Activated T-cell treated with anti-CD3 and anti-CD28 coated beads, Interleukin-2, amount 50 U/mL, for 1 hour (primary cell): ENCODE data around the gene SLC13A3.

ENCODE experiments used
- DNase-seq: peaks from one replicate; pipeline ENCODE4 v3.0.0-alpha.2; 2020

The SLC13A3 gene

DNA sequence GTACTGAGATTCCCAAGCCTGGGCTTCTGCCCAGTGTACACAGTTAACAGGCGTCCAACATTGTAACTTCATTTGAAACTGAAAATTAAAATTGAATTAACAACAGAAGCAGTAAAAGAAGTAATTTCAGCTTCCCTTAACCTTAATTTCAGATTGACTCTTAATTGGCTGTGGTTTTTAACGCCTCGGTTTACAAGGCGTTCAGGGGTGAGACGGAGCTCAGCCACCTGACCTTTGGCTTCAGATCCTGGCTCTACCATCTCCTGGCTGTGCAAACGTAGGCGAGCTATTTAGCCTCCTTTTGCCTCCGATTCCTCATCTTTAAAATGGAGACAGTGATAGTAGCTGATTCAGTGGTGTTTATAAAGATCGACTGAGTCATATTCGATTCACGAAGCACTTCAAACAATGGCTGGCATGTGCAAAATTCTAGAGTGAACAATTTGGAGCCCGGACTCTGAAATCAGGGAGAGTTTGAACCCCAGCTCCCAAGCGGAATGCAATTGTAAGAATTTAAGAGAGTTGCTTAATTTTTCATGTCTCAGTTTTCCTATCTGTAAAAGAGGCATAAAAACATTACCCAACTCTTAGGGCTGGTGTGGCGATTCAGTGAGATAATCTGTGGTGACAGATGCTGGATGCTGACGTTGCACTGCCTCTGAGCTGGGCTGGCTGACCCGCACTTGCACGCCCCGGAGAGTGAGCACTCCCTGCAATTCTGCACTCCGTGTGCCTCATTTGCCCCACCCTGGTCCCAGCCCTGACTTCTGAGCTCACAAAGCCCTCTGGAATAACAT, 77.3 kb downstream of the SLC13A3 start:
- DNase-seq = no peak

DNA sequence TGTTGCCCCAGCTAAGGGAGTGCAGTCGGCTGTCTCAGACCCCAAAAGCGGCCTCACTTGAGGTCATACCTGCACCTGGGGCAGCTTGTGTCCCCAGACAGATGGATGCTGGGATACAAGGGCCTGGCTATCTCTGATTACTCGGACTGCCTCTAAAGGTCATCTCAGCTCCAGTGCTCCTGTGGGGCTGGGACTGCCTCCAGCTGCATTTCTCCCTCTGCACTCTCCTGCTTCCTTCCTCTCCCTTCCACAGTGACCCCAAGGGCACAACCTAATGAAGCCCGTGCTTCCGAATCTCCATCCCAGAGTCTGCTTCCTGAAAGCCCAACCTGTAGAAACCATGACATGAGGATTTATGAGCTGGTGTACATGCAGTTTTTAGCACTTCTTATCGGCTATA, 78.0 kb downstream of the SLC13A3 start:
- DNase-seq = no peak

DNA sequence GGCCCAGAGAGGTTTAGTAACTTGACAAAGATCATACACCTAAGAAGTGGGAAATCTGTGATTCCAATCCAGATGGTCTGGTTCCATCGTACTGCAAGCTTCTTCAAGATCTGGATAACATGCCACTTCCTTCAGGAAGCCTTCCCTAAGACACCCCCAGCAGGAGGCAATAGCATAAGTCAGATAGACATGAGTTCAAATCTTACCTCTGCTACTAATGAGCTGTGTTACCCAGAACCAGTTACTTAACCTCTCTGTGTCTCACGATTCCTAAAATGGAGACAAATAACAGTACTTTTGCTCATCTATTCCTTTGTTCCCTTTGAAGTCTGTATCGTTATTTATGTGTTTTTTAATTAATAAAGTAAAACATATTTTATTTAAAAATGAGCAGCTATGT, 78.5 kb downstream of the SLC13A3 start:
- no peak for DNase-seq

DNA sequence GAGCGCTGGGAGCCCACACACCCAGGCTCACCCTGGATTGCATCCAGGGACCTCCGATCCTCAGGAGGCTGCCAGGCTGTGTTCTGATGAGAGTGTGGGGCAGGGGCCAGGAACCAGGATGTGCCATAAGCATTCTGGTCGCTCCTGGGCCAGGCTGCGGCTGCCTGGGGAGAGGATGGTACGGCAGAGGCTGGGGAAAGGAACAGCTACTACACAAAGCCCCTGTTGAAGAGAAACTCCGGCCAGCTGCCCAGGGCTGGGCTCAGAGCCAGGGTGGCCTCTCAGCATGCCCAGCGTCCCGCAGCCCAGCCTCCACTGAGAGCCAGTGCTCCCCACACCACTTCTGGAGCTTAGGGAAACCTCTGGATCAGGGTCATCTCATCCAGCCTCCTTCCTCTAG, 79.1 kb downstream of the SLC13A3 start:
- no peak for DNase-seq

DNA sequence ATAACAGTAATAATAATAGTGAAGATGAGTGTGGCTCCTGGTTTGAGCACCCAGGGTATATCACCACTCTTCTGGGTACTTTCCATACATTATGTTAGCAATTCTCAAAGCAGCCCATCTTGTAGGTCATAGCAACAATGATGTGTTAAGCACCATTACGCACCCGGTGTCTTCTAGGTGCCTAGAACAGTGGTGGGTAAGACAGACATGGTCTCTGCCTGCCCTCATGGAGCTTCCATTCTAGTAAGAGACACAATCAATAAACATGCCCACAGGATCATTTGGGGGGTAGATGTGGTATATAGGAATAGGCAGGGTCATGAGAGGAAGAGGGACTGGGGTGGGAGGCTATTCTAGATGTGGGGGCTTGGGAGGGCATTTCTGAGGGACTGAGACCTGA, 79.8 kb downstream of the SLC13A3 start:
- no peak for DNase-seq

DNA sequence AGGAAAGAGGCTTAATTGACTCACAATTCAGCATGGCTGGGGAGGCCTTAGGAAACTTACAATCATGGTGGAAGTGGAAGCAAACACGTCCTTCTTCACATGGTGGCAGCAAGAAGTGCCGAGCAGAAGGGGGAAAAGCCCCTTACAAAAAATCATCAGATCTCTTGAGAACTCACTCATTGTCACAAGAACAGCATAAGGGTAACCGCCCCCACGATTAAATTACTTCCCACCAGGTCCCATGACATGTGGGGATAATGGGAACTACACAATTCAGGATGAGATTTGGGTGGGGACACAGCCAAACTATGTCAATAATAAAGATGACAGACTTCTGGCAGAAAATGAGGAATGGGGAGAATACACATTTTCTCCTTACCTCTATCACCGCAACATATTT, 80.3 kb downstream of the SLC13A3 start:
- DNase-seq = no peak

DNA sequence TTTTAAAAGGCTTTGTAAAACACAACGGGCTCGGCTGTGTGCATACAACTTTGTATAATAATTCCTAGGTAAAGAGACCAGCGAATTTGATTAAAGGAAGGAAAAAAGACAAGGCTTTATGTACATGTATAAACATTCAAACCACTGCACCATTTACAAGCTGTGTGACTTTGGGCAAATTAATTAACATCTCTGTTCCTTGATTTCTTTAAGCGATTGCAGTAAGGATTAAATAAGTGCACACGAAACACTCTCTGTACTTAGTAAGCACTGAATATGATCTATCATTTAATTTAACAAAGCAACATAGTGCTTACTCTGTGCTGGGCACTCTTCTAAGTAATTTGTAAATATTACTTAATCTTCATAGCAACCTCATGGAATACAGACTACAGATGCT, 81.3 kb downstream of the SLC13A3 start:
- no peak for DNase-seq

DNA sequence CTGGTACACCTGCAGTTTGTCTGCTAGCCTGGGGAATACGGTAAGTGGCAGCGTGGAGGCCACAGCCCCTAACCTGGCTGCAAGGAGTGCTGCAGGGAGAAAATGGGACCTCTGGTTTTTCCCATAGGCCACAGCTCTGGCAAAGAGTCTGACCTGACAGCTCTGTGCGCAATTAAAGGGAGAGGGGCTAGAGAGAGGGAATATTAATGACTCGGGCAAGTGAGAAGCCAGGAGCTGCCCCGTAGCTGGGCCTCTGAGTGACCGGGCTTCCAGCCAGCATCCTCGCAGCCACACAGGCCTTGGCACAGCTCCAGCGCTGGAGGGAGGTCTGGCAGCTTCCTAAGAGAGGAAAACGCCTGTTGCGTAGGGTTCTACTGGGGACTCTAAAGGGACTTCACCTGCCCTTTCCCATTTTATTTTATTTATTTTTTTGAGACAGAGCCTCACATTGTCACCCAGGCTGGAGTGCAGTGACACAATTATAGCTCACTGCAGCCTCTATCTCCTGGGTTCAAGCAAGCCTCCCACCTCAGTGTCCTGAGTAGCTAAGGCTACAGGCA, 82.6 kb downstream of the SLC13A3 start:
- no peak for DNase-seq

DNA sequence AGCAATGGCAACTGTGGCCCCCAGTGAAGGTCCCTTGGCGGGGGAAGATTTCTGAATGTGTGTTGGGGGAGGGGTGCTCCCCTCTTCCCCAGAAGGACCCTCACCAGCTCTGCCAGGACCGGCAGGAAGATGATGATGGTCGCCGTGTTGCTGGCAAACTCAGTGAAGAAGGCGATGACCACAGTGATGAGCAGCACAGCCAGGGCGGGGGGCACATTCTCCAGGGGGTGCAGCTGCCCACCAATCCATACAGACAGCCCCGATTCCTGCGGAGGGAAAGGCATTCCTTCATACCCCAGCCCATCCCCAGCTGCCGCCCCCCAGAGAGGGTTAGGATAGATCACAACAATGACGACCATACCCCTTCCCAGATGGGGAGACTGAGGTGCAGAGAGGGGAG, 85.1 kb downstream of the SLC13A3 start:
- no peak for DNase-seq

DNA sequence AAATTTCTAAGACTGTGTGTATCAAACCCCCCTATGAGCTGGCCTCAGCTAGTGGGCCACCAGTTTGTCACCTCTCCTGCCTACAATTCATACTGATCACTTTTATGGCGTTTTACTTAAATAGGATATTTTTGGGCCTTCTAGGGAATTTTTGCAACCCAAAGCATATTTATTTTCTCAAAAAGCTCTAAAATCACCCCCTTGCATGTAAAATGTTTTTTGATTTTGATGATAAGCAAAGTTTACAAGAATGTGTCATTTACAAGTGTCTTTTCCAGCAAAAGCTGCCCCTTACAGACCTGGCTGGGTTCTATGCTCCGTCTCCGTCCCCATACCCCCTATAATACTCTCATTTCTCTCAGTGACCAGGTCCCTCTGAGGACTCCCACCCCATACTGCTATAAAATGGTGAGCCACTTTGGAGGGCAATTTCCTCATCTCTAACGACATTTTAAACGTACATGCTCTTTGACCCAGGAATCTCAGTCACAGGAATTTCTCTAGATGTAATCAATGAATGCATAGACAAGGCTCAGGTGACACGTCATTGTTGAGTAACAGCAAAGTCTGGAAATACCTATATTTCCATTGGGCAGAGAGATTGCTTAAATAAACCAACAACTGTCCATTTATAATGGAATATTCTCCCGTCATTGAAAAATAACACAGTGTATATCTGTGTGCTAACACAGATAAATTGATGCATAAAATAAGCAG, 86.9 kb downstream of the SLC13A3 start:
- no peak for DNase-seq

DNA sequence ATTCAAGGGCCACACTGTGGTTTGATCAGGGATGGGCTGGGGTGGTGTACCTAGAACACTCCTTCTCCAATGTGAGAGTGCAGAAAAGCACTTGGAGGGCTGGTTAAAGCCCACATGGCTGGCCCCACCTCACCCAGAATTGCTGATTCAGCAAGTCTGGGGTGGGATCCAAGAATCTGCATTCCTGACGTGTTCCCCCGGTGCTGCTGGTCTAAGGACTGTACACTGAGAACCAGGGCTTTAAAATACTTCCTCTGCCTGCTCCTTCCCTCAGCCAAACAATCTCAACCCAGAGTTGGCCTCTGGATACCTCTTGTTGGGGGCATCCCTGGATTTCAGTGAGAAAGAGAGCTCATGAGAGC, 87.4 kb downstream of the SLC13A3 start:
- DNase-seq = no peak

DNA sequence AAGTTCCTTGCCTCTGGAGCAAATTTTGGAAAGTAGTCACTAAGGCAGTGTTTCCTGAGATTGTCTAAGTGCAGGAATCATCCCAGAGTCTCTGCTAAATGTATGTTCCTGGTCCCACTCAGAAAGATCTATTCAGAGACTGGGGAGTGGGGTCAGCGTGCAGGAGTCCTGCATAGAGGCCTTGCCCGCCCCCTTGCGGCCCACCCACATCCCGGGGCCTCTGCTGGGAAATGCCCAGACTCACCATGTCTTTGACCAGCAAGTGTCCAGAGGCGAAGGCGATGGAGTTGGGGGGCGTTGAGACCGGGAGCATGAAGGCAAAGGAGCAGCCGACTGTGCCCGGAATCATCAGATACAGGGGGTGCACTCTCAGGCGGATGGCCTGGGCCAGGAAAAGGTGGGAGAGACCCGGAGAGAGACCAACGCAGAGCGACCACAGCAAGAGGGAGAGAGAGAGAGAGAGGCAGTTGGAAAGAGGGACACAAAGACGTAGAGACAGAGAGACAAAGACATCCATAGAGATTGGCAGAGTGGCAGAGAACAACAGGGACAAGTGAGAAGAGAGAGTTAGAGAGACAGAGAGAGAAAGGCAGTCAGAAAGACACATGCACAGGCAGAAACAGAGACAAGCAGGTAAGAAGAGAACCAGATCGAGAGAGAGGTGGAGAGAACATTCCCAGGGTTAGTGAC, 87.9 kb downstream of the SLC13A3 start:
- DNase-seq = no peak

DNA sequence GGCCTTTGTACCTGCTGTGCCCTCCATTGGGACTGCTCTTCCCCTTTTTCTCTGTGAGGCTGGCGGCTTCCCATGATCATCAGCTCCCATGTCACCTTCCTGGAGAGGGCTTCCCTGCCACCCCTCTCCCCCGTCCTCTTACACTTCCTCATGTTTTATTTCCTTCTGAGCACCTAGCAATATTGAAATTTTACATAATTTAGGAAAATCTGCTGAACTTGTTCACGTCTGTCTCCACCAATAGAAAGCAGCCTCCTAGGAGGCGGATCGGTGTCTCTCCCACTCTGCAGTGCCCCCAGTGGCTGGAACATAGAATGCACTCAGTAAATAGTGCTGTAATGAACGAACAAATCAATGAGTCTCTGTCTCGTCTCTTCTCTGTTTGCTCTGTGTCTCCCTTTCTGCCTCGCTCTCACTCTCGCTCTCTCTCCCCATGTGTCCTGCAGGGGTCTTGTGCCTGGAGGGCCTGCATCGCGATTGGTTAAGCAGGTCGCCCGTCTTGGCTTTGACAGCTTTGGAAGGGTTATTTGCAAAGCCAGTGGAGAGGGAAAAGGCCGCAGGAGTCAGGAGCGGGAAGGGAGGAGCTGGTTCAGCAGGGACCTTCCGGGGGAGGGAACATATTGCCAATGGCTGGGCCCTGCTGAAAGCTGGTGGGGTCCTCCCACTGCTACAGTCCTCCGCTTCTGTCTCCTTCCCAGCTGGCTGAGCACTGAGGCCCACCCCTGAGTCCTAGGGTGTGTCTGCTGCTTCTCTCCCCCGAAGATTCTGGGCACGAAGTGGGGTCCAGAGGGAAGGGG, 88.7 kb downstream of the SLC13A3 start:
- peak; percentile 47 for DNase-seq

DNA sequence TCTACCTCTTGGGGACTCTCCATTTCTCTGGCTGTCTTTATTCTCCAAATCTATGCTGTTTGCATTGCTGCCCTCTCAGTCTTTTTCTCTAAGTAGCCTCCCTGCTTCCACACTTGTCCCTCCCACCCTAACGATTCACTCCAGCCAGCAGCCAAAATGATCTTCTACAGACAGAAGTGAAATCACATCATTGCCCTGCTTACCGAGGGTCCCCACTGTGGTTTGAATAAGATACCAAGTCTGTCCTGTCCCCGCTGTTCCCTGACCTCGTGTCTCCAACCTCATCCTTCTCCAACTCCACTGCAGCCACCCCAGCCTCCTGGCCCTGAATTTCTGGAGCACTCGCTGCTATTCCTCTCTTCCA, 89.3 kb downstream of the SLC13A3 start:
- DNase-seq = no peak

DNA sequence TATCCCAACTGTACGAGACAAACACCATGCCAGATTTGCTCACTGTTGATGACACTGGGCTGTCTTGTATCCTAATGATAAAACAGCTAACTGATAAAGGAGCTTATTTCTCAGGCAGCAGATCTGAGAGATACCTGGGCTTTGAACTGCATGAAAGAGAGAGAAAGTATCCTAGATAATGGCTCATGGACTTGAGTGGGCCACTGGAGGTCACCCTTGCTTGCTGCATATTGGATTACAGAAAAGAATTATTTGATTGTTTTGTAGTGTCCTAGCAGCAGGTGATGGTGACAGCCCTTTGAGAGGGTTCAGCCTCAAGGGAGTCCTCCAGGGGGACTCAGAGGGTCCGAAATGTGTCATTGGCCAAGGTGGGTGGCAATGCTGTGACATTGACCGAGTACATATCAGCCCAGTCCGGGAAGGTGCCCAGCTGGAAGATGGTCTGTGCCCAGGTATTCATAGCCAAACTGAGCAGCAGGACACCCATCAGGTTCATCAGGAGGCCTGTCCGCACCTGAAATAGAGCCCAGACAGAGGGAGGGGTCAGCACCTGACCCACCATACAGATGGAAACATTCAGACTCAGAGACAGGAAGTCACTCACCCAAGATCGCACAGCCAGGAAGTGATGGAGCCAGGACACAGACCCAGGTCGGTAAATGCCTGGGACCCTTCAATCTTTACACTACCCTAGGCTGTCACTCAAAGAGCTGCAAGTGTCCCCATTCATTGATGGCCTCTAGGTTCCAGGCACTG, 91.4 kb downstream of the SLC13A3 start:
- DNase-seq = no peak

DNA sequence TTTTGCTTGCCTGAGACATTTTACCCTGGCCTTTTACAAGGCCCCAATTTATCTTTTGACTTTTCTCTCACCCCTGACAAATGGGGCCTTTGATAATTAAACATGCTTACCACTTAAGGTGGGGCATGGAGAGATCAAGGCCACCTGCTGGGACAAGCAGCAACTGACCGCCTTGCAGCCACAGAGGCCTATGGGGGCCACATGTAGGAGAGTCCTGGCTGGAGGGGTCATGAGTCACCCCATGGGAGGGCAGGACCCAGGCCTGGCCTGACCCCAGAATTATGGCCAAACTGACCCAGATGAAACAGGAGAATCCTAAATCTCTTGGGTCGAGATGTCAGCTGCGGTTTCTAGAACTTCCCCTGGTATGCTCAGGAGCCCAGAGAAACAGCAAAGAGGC, 92.3 kb downstream of the SLC13A3 start:
- no peak for DNase-seq

DNA sequence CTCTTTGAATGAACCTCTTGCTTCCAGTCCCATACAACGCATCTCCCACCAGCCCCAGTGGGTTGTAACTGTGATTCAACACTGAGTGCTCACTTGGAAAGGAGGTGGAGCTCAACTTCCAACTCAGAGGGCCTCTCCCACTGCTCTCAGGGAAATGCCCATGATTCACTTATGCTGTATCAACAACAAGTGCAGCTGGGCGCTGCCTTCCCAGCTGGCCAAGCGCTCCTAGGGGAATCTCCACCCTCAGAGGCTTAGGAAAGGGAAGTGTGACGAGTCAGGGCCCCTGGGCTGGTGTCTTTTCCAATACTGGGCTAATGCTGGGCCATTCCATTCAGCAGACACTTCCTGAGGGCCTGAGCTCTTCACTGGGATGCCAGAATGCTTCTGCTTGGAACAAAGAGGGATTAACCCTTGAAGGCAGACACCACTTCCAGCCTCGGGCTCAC, 92.7 kb downstream of the SLC13A3 start:
- DNase-seq = no peak

DNA sequence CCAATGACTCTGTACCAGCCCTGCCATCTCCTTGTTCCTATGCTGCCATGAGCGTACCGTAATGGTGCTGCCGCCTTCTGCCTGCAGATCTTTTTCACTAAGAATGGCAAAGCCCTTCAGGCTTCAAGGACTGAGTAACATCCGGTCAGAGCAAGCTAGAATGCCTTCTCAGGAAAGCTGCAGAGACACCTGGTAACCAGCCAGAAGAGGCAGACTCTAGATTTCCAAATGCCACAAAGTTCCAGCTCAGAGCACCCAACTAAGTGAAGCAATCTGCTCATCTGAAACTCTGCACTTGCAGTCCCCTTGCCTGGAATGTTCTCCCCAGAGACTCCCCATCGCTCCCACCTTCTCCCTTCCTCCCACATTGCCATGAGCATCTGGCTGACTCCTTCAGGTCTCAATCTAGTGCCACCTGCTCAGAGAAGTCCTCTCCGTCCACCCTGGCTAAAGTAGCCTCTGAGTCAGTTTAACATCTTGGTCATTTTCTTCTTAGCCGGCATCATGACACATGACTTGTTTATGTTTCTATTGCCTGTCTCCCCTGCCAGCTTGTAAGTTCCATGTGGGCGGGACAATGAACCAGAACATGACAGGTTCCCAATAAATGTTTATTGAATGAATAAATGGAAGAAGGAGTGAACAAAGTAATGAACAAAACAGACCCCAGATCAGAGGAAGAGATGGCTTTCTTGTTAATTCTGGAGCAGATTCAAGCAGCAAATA, 93.9 kb downstream of the SLC13A3 start:
- no peak for DNase-seq

DNA sequence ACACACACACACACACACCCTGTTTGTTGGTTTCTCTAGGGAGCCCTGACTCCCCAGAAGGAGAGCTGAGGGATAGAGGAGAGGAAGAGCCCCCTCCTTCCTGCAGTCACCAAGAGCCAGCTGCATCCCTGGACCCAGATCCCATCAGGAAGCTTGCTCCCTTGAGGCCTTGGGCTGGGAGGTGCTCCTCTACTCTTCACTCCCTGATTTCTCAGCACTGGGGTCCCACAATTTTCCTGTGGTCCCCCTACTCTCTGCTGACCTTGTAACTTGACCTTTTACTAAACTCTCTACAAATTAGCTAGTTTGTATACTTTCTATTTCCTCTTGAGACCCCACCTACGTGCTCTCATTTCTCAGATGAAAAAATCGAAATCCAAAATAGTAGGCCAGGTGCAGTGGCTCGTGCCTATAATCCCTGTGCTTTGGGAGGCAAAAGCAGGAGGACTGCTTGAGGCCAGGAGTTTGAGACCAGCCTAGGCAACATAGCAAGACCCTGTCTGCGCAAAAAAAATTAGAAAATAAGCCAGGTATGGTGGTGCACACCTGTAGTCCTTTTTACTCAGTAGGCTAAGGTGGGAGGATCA, 95.8 kb downstream of the SLC13A3 start:
- no peak for DNase-seq

DNA sequence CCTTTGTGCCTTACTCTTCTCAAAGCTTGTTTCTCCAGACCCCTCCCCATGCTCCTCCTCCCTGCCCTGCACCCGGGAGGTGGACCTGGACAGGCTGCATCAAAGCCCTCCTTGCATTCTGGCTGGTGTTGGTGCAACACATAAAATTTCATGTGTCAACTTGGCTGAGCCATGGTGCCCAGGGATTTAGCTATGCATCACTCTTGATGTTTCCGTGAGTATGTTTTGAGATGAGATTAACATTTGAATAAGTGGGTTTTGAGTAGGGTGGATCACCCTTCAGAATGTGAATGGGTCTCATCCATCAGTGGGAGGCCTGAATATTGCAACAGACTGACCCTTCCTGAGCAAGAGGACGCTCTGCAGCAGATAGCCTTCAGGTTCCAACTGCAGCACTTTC, 96.4 kb downstream of the SLC13A3 start:
- no peak for DNase-seq

DNA sequence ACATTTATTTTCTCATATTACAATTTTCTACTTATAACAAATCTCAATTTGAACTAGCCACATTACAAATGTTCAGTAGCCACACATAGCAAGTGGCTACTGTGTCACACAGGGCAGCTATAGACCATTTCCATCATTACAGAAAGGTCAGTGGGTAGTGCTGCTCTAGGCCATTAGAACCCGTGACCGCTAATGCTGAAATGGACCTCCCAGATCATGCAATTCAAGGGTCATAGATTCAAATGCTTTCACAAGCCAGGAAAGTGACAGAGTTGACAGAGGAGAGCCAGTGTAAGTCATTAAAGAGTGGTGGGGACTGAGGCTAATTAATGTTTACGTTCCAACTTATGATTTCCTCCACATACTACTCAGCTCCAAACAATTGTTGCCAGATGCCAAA, 97.3 kb downstream of the SLC13A3 start:
- no peak for DNase-seq
